Measurements from ENCODE around the gene B4GALT2. TPM values are rescaled to one million over a fixed set of nuclear protein-coding genes. Genes with fewer than 3 reads are reported as not detected.

The B4GALT2 gene
- total and polyA plus RNA-seq, 2 of the 4 experiments (the other 2 are of a cell fraction): 52.3 to 60.8 TPM

DNA sequence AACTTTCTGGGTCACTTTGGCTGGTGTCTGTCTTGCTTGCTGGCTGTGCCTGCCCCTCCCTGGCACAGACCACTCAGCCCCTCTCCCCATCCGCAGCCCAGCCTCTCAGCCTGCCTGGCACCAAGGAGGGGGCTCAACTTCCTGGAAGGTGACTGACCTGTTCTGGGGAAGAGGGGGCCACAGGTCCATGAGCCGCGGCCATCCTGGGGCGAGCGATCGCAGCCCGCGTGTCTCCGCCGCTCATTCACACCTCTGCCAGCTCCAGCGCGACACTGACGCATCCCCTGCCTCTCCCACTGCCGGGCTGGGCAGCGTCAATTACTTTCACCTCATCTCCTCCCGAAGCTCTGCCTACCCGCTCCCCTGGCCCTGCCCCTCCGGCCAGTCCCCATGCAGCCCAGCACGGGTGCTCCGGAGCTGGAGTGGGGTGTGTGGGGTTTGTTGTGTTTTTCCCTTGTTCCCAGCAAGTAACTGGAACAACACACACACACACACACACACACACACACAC, 37.9 kb downstream of the B4GALT2 start:
- H3K23ac ChIP-seq (ENCODE audit: low read depth, low read length): no peak overlapping the region
- no peak overlapping the region for H3K27ac ChIP-seq (ENCODE audit: insufficient read depth, low read length)
- no peaks in the 10 kb centered on the region for H3K4me1 ChIP-seq (ENCODE audit: control insufficient read depth, insufficient read depth, low read length)
- H3K9me3 ChIP-seq (ENCODE audit: control insufficient read depth, insufficient read depth, low read length): no peaks in the 10 kb centered on the region
- dilution Hi-C loops (cut with HindIII; ENCODE audit: low sequenced_read_pairs, unreplicated experiment): no loop called here
- DNase-seq (no peak), ATAC-seq (ENCODE audit: low read depth) (no peak)
- no peaks in the 10 kb centered on the region for H3K79me1 ChIP-seq (ENCODE audit: low read depth in 1 of 2, low read length in 2 of 2)
- no peak overlapping the region for H3K18ac ChIP-seq (ENCODE audit: low read depth, low read length)
- no peak overlapping the region for H3K4ac ChIP-seq (ENCODE audit: low read depth, low read length)
- no peak overlapping the region for H3K4me2 ChIP-seq (ENCODE audit: low read depth, low read length)
- H3K56ac ChIP-seq (ENCODE audit: extremely low read depth, insufficient read depth, low read length): no peak overlapping the region
- no peak overlapping the region for H3K9ac ChIP-seq (ENCODE audit: low read depth, low read length)
- TF ChIP-seq MAZ (IDR thresholded peaks at IDR 0.05; ENCODE audit: borderline replicate concordance, low read depth, low read length): no peak
- TF ChIP-seq SMC3 (IDR thresholded peaks at IDR 0.05; ENCODE audit: low read depth, low read length): no peak
- no peak for TF ChIP-seq CEBPB (IDR thresholded peaks at IDR 0.05; ENCODE audit: low read depth, low read length)
- no peak for TF ChIP-seq MXI1 (IDR thresholded peaks at IDR 0.05; ENCODE audit: borderline replicate concordance, low read depth, low read length)
- no peak for TF ChIP-seq MAFK (IDR thresholded peaks at IDR 0.05; ENCODE audit: low read depth, low read length)
- no peak for TF ChIP-seq POLR2A (IDR thresholded peaks at IDR 0.05; ENCODE audit: low read depth, low read length)
- TF ChIP-seq RCOR1 (IDR thresholded peaks at IDR 0.05; ENCODE audit: insufficient replicate concordance, low read length): no peak
- no peak for TF ChIP-seq RFX5 (IDR thresholded peaks at IDR 0.05; ENCODE audit: low read depth, low read length)
- TF ChIP-seq NFE2L2 (IDR thresholded peaks at IDR 0.05; ENCODE audit: low read depth, low read length): no peak
- no peak overlapping the region for H2AK5ac ChIP-seq (ENCODE audit: low read depth, low read length)
- H2BK15ac ChIP-seq (ENCODE audit: low read depth, low read length): no peak overlapping the region
- no peak overlapping the region for H2AFZ ChIP-seq (replicated peaks; ENCODE audit: low read length, poor library complexity)
- H4K5ac ChIP-seq (ENCODE audit: low read depth, low read length): no peak overlapping the region
- H2BK5ac ChIP-seq (ENCODE audit: low read depth, low read length, poor library complexity, severe bottlenecking): no peak overlapping the region
- intact Hi-C loops (cut with micrococcal nuclease): no loop called here
- H3K4me3 ChIP-seq (ENCODE audit: insufficient read depth, low read depth, low read length): no peak overlapping the region
- no peak overlapping the region for H2BK20ac ChIP-seq (ENCODE audit: low read depth, low read length)
- no peak overlapping the region for H3K14ac ChIP-seq (replicated peaks; ENCODE audit: low read depth, low read length)
- POLR2A ChIA-PET (ENCODE audit: unreplicated experiment): no interaction called here
- no CpG with 5 or more reads among the region's 20 CpGs for WGBS, 2 experiments (ENCODE audit: extremely low coverage in 2 of 2, insufficient read length in 1 of 2)
- H4K91ac ChIP-seq (ENCODE audit: insufficient read depth, low read depth, low read length): no peak overlapping the region
- peaks cover 6% of the 10 kb centered on the region; the same call in 1 of the 2 replicates for H3K9me1 ChIP-seq (ENCODE audit: insufficient read depth, low read length)
- CTCF ChIA-PET: no interaction called here
- no TSS peak for BruUV-seq (replicated peaks)
- H2BK120ac ChIP-seq (ENCODE audit: low read depth, low read length): no peak overlapping the region
- no peak overlapping the region for H2AK9ac ChIP-seq (replicated peaks; ENCODE audit: low read depth, low read length, poor library complexity)
- H3K36me3 ChIP-seq (ENCODE audit: control insufficient read depth, insufficient read depth, low read length): peaks cover 12% of the 10 kb centered on the region; the same call in 1 of the 2 replicates
- H4K8ac ChIP-seq (ENCODE audit: low read depth in 2 of 2, low read length in 2 of 2): no peak overlapping the region
- in situ Hi-C loops (cut with MboI; ENCODE audit: low sequenced_read_pairs): loop anchor here (10.0 kb wide), 1 partner anchor 568 kb away; no protein-coding TSS in a partner anchor
- H4K20me1 ChIP-seq (ENCODE audit: insufficient read depth, low read length): no peaks in the 10 kb centered on the region; the same call in 1 of the 2 replicates
- H3K27me3 ChIP-seq (ENCODE audit: control insufficient read depth, insufficient read depth, low read length): no peaks in the 10 kb centered on the region

All from IMR-90 (cell line).